HG03442 (cell line): ENCODE results near the gene PLCL1.

Experiments
- ATAC-seq: cut with Tn5 transposase; IDR thresholded peaks from one replicate; pipeline ENCODE4 v1.9.1; 2021; ENCODE audit warnings: mild to moderate bottlenecking, moderate library complexity; ENCODE audit not compliant: unreplicated experiment

The PLCL1 gene

DNA sequence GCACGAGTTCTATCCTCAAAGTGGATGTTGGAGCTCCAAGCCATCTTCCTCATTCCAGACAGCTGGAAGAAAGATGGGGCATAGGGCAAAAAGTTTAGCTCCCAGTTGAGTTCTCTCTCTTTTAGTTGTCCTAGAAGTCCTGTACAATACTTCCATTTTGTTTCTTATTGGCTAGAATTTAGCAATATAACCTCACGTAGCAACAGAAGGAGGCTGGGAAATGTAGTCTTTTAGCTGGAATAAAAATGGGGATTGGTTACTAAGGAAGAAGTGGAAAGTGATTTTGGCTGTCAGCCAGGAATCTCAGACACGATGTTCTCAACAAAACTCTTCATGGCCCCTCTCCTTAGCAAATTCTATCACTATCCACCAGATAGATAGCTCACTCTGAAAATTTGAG, 79.9 kb downstream of the PLCL1 start:
- ATAC-seq: no peak

DNA sequence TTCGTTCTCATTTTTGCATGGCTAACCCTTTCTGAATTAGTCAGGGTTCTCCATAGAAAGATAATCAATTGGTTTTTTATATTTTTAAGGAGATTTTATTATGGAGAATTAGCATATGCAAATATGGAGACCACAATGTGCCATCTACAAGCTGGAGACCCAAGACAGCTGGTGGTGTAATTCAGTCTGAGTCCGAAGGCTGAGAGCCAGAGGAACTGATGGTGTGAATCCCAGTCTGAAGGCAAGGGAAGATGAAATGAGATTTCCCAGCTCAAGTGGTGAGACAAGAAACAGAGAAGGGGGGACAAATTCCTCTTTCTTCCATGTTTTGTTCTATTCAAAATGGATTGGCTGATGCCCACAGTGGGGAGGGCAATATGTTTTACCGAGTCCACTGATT, 80.7 kb downstream of the PLCL1 start:
- no peak for ATAC-seq

DNA sequence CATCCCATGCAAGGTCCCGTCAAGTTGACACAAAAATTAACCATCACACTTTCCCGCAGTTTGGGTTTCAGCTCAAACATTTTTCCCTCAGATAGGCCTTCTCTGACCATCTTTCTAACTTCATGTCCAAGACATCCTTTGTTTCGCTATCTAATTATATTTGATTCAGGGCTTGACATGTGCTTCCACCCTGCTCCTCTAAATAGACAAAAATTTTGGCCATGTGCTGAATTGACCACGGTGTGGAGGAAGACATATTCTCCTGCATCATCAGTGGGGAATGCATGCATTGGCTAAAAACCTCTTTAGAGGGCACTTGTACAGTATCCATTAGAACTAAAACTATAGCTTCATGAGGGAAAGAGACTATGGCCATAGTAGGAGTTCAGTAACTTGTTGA, 81.2 kb downstream of the PLCL1 start:
- no peak for ATAC-seq

DNA sequence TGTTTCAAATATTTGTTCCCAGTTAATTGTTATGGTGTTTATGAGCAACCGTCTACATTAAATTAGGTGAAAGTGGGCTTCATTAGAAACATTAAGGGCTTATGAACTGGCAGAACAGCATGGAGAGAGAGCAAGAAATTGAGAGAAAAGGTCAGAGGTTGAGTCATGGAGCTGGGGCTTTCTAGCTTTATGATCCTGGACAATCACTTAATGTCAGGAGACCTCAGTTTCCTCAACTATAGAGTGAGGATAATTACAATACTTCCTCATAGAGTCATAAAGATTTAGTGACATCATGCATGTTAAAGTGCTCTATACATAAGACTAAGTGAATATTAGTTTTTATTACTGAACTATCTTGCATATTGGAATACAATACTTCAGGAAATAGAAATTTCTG, 83.9 kb downstream of the PLCL1 start:
- ATAC-seq: no peak

DNA sequence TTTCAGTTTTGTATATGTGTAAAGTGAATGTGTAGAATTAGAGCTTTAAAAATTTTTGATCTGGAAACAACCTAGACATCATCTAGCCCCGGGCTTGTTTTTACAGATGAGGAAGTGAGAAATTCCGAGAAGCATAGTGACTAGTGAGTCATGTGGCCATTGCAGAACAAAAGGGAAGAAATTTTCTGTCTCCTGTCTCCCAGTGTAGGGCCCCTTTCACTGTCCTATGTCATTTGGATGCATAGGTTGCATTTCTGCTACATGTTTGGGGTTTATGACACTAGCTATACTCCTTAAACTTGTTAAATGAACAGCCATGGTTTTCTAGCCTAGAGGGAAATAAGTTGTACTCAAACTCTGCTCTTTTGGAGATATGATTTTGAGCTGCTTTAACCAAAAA, 84.6 kb downstream of the PLCL1 start:
- peak; percentile 98 for ATAC-seq

DNA sequence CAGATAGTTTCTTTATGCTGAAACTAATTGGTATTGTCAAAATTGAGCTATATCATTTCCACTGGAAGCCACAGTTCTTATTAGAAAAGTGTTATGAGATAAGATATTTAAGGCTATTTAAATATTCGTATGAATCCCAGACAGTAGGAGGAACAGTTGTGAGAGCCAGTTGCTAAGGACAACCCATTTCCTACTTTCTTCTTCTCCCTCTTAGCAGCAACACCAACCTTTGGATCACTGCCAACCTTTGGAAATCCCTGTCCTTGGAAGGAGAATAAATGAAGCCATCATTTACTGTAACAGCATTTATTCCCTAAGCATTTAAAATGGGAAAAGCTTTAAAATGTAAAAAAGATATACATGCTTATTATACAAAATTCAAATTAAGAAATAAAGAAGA, 85.8 kb downstream of the PLCL1 start:
- ATAC-seq: no peak

DNA sequence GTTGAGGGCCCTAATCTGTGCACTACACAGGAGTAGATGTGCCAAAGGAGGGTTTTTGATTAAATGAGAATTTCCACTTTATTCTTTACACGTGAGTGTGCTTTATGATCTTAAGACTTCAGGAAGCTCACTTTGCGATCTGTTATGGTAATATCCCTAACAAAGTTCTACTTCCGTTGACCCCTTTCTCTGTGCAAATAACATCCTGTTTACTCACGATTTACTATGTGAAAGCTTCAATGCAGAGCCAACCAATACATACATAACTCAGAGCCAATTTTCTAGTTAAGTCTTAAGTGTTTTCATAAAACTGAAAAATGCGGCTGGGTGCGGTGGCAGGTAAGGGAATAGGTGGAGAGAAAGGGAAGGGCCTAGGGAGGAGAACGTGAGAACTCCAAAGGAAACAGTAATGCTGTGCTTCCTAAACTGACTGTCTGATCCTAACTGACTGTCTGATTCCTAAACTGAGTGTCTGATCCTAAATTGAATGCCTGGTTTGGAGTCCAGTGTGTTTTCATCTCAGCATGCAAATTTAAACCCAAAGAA, 87.6 kb downstream of the PLCL1 start:
- no peak for ATAC-seq

DNA sequence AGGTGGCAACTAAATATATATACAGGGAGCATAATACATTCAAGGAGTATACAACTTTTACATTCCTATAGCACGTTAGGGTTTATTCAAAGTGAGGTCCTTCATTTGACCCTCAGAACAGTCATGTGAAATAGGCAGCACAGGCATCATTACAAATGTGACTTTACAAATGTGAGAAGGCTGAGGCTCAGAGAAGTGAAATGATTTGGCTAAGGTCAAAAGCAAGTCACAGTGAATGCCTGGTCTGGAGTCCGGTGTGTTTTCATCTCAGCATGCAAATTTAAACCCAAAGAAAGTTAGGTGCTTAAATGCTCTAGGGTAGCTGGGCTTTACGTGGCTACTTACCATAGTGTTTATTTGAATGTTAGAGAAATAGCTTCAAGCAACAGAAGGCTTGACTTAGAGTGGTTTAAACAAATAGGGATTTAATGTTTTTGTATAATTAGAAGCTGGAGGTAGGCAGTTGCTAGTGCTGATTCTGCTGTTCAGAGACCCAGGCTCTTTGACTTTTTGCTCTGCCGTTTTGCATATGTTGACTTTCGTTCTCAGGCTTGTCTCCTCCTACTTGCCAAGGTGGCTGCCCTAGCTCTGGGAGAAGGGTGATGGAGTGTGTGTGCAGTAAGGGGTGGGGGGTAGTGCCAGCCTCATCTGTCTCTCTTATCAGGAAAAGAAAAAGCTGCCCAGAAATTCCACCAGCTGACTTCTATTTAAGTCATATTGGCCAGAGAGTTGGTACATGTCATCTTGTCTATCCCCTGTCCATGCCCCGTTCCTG, 89.2 kb downstream of the PLCL1 start:
- ATAC-seq: peak; percentile 36

DNA sequence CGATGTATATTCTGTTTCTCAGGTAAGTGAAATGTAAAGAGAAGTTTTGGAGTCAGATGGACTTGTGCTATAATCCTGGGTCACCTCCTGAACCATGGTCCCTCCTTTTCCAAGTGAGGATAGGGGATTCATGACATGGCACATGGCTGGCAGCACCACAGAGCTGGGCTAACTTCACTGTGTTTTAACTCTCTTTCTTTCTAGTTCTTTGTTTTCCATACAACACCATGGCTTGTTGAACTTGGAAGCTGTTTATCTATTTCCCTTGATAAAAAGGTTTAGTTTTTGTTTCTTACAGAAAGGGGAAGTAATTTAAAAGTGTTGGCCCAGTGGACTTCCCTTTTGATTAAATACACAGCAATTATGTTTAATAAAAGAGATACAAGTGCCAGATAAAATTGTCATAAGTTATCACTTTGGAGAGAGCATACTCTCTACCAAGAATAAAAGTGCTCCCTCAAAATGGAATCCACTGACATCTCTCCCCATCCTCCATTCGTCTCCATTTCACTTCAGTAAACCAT, 90.4 kb downstream of the PLCL1 start:
- ATAC-seq: no peak

DNA sequence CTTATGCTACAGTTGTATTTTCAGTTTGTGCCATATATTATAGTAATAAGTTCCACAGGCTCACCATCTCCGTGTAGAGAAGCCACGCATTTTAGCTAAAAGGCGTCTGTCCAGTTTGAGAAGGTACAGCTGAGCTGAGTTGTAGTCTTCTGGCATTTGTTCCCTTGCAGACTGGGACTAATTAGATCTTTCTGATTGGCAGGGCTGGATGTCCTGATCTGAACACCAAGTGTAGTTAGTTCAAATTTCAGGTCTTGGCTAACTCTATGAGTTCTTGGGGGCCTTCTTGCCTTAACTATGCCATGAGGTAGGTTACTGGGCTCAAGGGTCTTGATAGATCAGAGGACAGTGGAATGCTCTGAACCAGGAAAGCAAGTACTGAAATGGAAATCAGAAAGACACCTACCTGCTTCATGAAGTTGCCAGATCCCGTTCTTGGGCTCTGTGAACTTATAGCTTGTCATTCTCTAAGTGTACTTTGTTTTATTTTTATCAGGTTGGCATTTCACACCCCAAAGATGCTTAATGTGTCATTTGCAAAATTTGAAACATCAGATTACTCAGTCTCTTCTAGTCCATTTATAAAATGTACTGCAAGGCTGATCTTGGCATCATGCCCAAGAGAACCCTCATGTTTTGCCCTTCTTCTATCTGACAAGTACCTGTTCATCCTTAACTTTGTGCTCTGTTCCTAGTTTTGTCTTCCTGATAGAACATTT, 93.7 kb downstream of the PLCL1 start:
- ATAC-seq: no peak

DNA sequence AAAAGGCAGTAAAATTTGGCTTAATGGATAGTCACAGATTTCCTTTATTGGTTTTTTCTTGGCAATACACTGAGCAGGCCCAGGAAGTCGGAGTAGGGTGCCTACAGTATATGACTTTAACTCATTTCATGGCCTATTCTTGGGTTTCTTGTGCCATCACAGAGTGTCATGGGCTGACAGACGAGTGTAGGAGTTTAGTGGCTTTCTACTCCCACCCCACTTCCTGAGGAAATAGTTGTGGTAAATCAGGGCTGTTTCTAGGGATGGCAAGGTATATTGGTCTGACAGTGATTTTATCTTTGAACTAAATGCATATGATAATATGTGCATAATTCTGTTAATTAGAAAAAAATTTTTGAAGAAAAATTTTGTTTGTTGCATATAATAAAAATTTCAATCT, 100.1 kb downstream of the PLCL1 start:
- ATAC-seq: peak; percentile 81

DNA sequence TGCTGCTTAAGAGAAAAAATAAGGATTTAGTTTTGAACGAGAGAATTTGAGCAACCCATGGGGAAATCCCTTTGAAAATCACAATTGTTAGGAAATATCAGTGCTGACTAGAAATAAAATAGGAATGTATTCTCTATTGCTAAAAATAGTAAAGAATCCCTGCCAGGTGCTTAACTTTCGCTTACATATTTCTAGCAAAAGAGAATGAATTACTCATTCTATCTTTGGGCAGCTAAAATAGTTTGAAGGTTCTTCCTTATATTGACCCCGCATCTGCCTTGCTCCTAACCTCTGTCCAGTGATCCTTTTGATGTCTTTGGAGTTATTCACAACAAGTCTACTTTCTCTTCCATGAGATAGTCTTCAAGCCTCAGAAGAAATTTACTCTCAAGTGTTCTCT, 103.8 kb downstream of the PLCL1 start:
- ATAC-seq: no peak

DNA sequence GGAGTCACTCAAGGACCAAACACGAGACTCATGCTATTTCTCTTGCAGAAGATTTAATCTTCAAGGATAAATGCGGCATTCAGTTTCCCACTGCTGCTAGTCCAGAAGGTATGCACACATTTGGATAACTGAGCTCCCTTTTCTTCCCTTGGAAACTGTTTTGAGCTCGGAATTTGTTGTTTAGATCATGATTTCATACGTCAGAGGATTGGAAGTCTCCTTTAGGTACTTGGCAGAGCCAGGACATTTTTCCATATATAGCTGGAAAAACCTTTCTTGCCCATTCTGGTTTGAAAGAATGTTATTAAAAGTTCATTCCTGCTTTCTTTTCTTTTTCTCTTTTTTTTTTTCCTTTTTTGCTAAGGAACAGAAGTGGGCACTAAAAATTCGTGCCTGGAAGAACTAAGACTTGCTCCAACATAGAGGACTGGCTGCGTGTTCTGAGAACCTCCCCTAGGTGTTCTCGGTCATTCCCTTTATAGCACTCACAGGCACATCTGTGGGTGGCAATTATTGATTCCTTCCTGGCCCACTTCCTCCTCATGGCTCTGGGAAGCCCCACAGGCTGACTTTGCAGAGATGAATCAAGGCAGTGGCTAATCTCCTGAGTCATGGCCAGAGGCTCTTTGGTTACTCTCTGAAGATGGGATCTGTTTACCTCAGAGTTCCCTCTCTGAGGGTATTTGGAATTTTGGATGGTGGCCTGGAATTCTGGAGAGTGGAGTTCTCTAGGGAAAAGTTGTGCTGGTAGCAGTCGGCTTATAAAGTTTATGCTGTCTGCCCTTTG, 104.8 kb downstream of the PLCL1 start:
- peak; percentile 62 for ATAC-seq

DNA sequence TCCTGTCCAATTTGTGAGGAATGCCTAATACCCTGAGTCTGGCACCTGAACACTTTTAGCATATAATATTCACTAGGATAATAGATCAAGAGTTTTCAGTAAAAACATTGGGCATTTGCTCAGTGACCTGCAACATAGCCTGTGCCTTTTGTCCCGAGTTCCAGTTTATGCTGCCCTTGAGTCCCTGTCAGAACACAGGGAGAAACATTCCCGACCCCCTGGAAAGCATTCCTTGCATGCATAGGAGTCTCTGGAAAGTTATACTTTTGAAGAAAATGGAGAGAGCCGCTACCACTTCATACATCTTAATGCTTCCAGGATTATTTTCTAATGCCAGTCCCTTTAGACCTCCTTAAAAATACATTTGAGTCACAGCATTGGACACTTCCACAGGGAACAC, 107.3 kb downstream of the PLCL1 start:
- ATAC-seq: no peak

DNA sequence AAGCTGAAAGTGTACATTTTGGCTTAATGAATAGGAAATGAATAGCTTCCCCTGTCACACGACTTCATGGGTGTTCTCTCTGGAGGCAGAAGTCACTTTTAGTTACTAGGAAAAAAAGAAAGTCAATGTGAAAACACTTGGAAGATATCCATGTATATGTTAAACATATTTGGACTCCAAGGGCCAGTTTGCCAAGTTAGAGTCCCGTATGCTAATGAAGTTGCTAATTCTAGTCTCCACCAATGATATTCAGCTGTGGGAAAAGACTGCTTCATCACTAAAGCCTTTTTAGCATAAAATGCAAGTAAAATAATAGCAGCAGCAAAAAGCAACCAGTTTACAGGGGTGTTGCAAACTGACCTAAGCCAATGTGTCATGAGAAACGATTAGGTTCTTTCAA, 108.7 kb downstream of the PLCL1 start:
- no peak for ATAC-seq

DNA sequence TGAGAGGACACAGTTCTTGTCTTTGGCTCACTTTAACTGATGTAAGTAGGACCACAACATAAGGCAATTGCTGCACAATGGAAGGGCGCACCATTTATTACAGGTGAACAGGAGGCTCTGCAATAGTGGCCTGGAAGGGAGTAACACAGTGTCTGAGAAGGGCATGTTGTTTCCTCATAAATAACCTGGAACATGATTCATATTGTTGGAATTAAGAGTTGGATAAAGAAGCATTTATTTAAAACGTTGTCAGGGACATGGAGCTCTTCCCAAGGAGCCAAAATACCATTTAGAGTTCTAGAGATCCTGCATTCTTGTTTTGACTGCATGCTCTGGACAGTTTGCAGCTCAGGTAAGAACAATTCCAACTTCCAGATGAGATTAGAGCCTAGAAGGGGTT, 110.4 kb downstream of the PLCL1 start:
- no peak for ATAC-seq

DNA sequence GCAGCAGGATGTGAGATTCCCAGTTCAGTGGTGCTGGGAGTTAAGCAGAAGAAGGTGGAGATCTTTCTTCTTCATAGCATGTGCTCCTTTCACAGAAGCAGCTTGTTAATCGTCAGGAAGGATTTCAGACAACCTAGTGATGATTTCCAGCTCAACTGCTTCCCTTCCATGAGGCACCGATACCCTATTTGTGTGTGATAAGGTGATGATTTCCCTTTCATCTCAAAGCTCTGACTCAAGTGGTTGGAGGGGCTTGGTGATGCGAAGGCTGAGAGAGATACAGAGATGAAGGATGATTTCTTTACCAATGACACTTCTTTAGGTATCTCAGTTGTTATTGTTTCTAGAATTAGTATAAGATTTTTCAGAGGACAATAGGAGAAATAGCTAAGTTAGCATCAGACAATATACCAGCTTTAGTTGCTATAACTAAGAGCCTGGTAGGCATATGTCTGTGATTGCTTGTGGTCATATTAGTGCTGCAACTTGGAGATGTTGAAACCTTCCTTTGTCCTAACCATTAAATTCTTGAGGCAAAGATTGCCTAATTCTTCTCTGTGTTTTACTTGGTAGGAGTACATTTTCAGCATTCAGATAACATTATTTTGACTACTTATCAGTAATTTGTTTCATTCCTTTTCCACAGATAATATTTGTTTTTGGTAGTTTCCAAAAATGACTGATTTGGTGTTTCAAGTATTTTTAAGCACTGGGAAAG, 111.3 kb downstream of the PLCL1 start:
- ATAC-seq: no peak

DNA sequence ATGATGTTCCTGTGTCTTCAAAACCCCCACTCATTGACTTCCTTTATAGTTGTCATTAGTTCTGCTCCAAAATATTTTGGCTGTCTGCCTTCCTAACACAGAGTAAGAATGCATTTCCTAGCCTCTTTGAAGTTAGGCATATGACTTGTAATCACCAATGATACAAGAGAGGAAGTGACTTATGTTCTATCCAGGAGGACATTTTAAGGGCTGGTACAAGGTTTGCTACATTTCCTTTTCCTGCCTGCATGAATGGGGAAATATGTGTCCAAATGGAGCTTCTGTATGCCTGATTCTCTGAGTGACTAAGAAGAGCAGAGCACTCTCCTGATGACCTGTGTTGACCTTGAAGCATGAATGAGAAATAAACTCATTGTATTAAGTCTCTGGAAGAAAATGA, 115.1 kb downstream of the PLCL1 start:
- no peak for ATAC-seq

DNA sequence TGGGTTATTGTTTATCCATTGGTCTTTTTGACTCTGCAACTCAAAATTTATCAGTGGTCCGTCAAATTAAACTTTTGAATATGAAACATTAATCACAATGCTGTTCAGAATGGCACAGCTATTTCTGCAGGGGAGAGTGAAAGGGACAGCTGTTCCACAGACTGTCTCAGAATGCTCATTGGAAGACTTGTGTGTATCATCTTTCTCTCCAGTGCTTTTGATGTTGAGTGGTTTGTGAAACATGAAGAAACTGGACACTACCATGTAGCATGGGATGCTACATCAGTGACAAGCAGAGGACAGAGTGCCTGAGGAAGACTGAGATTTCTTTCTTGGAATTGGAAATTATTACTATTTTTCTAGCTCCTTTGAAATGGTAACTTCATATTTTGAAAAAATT, 115.7 kb downstream of the PLCL1 start:
- no peak for ATAC-seq

DNA sequence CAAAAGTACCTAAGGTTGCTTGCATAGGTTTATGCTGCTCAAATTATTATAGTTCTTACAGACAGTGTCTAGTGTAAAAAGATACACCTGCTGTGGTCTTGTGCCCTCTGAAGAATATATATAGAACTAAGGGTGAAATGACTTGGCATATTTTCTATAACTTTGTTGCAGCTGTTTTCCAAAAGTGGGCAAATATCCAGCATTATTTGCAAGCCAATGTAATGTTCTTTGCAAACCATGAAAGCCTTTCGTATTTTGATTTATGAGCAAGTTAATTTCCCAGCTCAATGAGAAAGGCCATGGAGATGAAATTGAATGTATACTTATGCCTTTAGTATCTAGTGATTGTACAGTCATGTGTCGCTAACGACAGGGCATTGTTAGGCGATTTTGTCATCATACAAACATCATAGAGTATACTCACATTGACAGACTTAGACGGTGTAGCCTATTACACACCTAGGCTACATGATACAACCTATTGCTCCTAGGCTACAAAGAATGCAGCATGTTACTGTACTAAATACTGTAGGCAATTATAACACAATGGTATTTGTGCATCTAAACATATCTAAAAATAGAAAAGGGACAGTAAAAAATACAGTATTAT, 116.3 kb downstream of the PLCL1 start:
- no peak for ATAC-seq
